ENCODE results near the gene NEAT1.

DNA sequence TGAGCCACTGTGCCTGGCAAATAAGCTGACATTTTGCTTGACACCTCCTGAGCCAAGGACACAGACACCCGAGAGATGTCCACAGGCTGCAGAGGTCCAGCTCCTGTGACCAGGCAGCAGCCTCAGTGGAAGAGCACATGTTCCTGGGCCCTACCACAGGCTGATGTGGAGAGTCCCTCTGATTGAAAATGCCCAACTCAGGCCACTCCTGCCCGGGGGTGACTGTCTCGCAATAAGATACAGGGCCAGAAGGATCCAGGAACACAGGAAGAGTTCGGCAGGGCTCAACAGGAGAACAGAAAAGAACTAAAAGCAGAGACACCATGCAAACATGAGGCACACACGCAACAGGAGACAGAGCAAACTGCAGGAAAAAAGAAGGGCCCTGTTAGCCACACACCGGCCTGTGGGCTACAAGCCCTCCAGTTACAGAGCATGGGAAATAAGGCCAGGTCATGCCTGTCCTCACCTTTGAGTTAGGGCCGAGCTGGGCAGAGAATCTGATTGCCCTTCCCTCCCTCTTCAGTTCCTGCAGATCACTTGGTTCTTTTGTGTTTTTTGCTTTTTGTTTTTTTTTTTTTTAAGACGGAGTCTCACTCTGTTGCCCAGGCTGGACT lies 47.9 kb downstream of the NEAT1 start:
- TF ChIP-seq, protein P1, sequence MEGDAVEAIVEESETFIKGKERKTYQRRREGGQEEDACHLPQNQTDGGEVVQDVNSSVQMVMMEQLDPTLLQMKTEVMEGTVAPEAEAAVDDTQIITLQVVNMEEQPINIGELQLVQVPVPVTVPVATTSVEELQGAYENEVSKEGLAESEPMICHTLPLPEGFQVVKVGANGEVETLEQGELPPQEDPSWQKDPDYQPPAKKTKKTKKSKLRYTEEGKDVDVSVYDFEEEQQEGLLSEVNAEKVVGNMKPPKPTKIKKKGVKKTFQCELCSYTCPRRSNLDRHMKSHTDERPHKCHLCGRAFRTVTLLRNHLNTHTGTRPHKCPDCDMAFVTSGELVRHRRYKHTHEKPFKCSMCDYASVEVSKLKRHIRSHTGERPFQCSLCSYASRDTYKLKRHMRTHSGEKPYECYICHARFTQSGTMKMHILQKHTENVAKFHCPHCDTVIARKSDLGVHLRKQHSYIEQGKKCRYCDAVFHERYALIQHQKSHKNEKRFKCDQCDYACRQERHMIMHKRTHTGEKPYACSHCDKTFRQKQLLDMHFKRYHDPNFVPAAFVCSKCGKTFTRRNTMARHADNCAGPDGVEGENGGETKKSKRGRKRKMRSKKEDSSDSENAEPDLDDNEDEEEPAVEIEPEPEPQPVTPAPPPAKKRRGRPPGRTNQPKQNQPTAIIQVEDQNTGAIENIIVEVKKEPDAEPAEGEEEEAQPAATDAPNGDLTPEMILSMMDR (IDR thresholded peaks at IDR 0.05): no peak
- no peak for TF ChIP-seq POLR2A (IDR thresholded peaks at IDR 0.05)

Data from thyroid gland (tissue), 4 donors.